OCI-LY7 (cell line): ENCODE measurements around the gene KIF5A. TPM values are rescaled to one million over a fixed set of nuclear protein-coding genes. Genes with fewer than 3 reads are reported as not detected.

Experiments used
- BruUV-seq: library from RNA; stranded (reverse); fragments of 400-500 nt; replicated peaks from 2 replicates; lab custom pipeline; 2021; lab: Mats Ljungman, UMichigan
- CTCF ChIA-PET: fragments of 300-600 bp; sonication (Branson Sonifier 250); formaldehyde crosslinking; loops from one replicate; lab custom pipeline; 2022; ENCODE audit warnings: antibody characterized with exemption; ENCODE audit not compliant: unreplicated experiment; lab: Charles Lee
- POLR2A ChIA-PET: fragments of 300-600 bp; sonication (Branson Sonifier 250); formaldehyde crosslinking; loops from one replicate; lab custom pipeline; 2022; ENCODE audit warnings: antibody characterized with exemption; lab: Charles Lee
- DNase-seq: peaks from one replicate; pipeline ENCODE4 v3.0.0-alpha.2; 2015; ENCODE audit warnings: low spot score
- H2AFZ ChIP-seq: fragments of 200-600 bp; sonication (generic), shearing (Covaris generic); 2 replicates; pipeline ENCODE4 v1.6.1; 2014; ENCODE audit warnings: mild to moderate bottlenecking, antibody characterized with exemption, low read length, moderate library complexity
- H3K27ac ChIP-seq: fragments of 200-600 bp; sonication (generic); 2 replicates; pipeline ENCODE4 v1.5.1; 2014; ENCODE audit warnings: mixed run types, low read depth, mild to moderate bottlenecking, moderate library complexity, low read length, inconsistent platforms; ENCODE audit not compliant: poor library complexity, severe bottlenecking
- H3K36me3 ChIP-seq: fragments of 200-600 bp; sonication (generic); 2 replicates; pipeline ENCODE4 v1.6.1; 2014; ENCODE audit warnings: mild to moderate bottlenecking, antibody characterized with exemption, low read length, moderate library complexity, mixed read lengths; ENCODE audit not compliant: insufficient read depth
- H3K4me1 ChIP-seq: fragments of 200-600 bp; sonication (generic); 2 replicates; pipeline ENCODE4 v1.5.1; 2014; ENCODE audit warnings: mild to moderate bottlenecking, low read length; ENCODE audit not compliant: insufficient read depth, poor library complexity, severe bottlenecking
- H3K4me2 ChIP-seq: fragments of 200-600 bp; sonication (generic); 2 replicates; pipeline ENCODE4 v1.6.1; 2014; ENCODE audit warnings: mild to moderate bottlenecking, low read length
- H3K4me3 ChIP-seq: fragments of 200-600 bp; sonication (generic); 2 replicates; pipeline ENCODE4 v1.5.1; 2014; ENCODE audit warnings: mild to moderate bottlenecking, low read depth, low read length; ENCODE audit not compliant: poor library complexity, severe bottlenecking
- H3K79me2 ChIP-seq: fragments of 200-600 bp; sonication (generic); 2 replicates; pipeline ENCODE4 v1.6.1; 2016; ENCODE audit warnings: low read depth, mild to moderate bottlenecking, low read length, moderate library complexity, mixed read lengths; ENCODE audit not compliant: insufficient read depth
- H3K9me2 ChIP-seq: fragments of 200-600 bp; sonication (generic); 2 replicates; pipeline ENCODE4 v1.6.1; 2016; ENCODE audit warnings: mild to moderate bottlenecking, low read length, mixed read lengths; ENCODE audit not compliant: insufficient read depth
- H3K9me3 ChIP-seq: fragments of 200-600 bp; sonication (generic); 2 replicates; pipeline ENCODE4 v1.6.1; 2014; ENCODE audit warnings: mild to moderate bottlenecking, mixed run types, low read length, mixed read lengths
- H4K20me1 ChIP-seq: fragments of 200-600 bp; sonication (generic); 2 replicates; pipeline ENCODE4 v1.6.1; 2014; ENCODE audit warnings: mild to moderate bottlenecking, antibody characterized with exemption, low read length, moderate library complexity, mixed read lengths; ENCODE audit not compliant: insufficient read depth
- CTCF ChIP-seq: fragments of 200-600 bp; sonication (generic); conservative IDR thresholded peaks from 2 replicates; pipeline ENCODE4 v1.5.1; 2014; ENCODE audit warnings: mild to moderate bottlenecking, antibody characterized with exemption, low read length, moderate library complexity, mixed read lengths
- EZH2phosphoT487 ChIP-seq: fragments of 200-600 bp; sonication (generic); IDR thresholded peaks from 2 replicates; pipeline ENCODE4 v1.6.1; 2018; ENCODE audit warnings: low read depth, borderline replicate concordance, mild to moderate bottlenecking, mixed run types, antibody characterized with exemption, low read length, moderate library complexity, mixed read lengths
- intact Hi-C: fragments of 100-400 bp; cut with micrococcal nuclease; formaldehyde crosslinking; loops from one replicate; pipeline ENCODE4 v1.10.0; 2022; ENCODE audit not compliant: unreplicated experiment
- total RNA-seq, 2 experiments: library from RNA; depleted of rRNA in 1 of 2; stranded (reverse); fragments of >200 nt in 1 of 2; shearing (Covaris generic) in 1 of 2; gene quantifications; 2 replicates each; pipeline ENCODE4 v1.2.3, GENCODE V29; 2014 to 2022

Gene KIF5A
- total RNA-seq, 2 experiments from 2014 or later = 0.09 to 1.6 TPM

GRCh38 chr12:57584050-57584449 is 34.2 kb downstream of the KIF5A start:
- H4K20me1 ChIP-seq = no peaks in the 10 kb centered on the region
- DNase-seq = no peak
- no peak for TF ChIP-seq EZH2phosphoT487
- no peak for TF ChIP-seq CTCF
- ChIA-PET CTCF (interaction anchor here (0.6 to 2.3 kb wide), 4 partner anchors 31 to 126 kb away, joined by 3 to 6 read pairs (median 3); no protein-coding TSS in a partner anchor), POLR2A (no interaction called here)
- H3K9me2 ChIP-seq = no peaks in the 10 kb centered on the region
- no peaks in the 10 kb centered on the region for H3K36me3 ChIP-seq
- H3K79me2 ChIP-seq = no peaks in the 10 kb centered on the region
- no peaks in the 10 kb centered on the region for H3K4me1 ChIP-seq
- no TSS peak for BruUV-seq
- no peak overlapping the region for H3K4me2 ChIP-seq
- H2AFZ ChIP-seq = no peak overlapping the region
- intact Hi-C loops = no loop called here
- H3K9me3 ChIP-seq = no peaks in the 10 kb centered on the region
- H3K27ac ChIP-seq = no peak overlapping the region
- no peak overlapping the region for H3K4me3 ChIP-seq

GRCh38 chr12:57584690-57585089 is 34.8 kb downstream of the KIF5A start:
- no peaks in the 10 kb centered on the region for H4K20me1 ChIP-seq

More at GRCh38 chr12:57584690-57585089, 34.8 kb downstream of the KIF5A start:
- intact Hi-C loops = no loop called here
- H3K36me3 ChIP-seq = no peaks in the 10 kb centered on the region
- H3K4me2 ChIP-seq = no peak overlapping the region
- BruUV-seq = no TSS peak
- H3K4me3 ChIP-seq = no peak overlapping the region
- H3K9me3 ChIP-seq = no peaks in the 10 kb centered on the region
- CTCF ChIA-PET = interaction anchor here (1.2 to 2.3 kb wide), 2 partner anchors 30 to 72 kb away, joined by 3 to 6 read pairs; no protein-coding TSS in a partner anchor
- no peaks in the 10 kb centered on the region for H3K79me2 ChIP-seq
- H3K9me2 ChIP-seq = no peaks in the 10 kb centered on the region
- no peak for DNase-seq
- no peak for TF ChIP-seq CTCF
- no peak for TF ChIP-seq EZH2phosphoT487
- POLR2A ChIA-PET = interaction anchor here (1.0 to 1.2 kb wide), 2 partner anchors 9 to 167 kb away, joined by 3 read pairs; partner anchors contain the start of gene CDK4
- H3K27ac ChIP-seq = no peak overlapping the region
- no peak overlapping the region for H2AFZ ChIP-seq
- H3K4me1 ChIP-seq = no peaks in the 10 kb centered on the region
